Measurements from ENCODE around the gene AUH.

- peak in 4 of 6 experiments; percentile 9 to 46 (median 29) for TF ChIP-seq CTCF (IDR thresholded peaks at IDR 0.05)
- TF ChIP-seq POLR2A (IDR thresholded peaks at IDR 0.05) = no peak
Observed at GRCh38 chr9:91253488-91253887, 108.2 kb downstream of the AUH start.

Measured in Peyer's patch (tissue), 4 donors.